HepG2 (cell line): Measurements from ENCODE around the gene SFR1. TPM values are rescaled to one million over a fixed set of nuclear protein-coding genes. Genes with fewer than 3 reads are reported as not detected.

Experiments
- ATF2 ChIP-seq: sonication (generic); formaldehyde crosslinking; IDR thresholded peaks from 2 replicates; pipeline ENCODE4 v1.4.0; 2020; ENCODE audit warnings: missing genetic modification reagents
- CEBPG ChIP-seq: IDR thresholded peaks from 2 replicates; pipeline ENCODE4 v1.6.1; 2016
- CREB1 ChIP-seq, 2 experiments: fragments of 450-650 bp in 1 of 2; IDR thresholded peaks; 2 replicates each; pipeline ENCODE4 v1.6.1; 2016 to 2017; ENCODE audit warnings: control low read depth in 1 of 2, mild to moderate bottlenecking in 1 of 2, missing compliant biosample characterization in 1 of 2, missing genetic modification characterization in 1 of 2
- MXD1 ChIP-seq: sonication (generic); formaldehyde crosslinking; IDR thresholded peaks from 2 replicates; pipeline ENCODE4 v1.4.0; 2020; ENCODE audit warnings: mild to moderate bottlenecking, missing genetic modification reagents
- NR2C2 ChIP-seq: sonication (generic); formaldehyde crosslinking; IDR thresholded peaks from 2 replicates; pipeline ENCODE4 v1.4.0; 2020; ENCODE audit warnings: missing genetic modification reagents, mild to moderate bottlenecking, moderate library complexity, borderline replicate concordance
- PRDM4 ChIP-seq: sonication (generic); formaldehyde crosslinking; IDR thresholded peaks from 2 replicates; pipeline ENCODE4 v1.9.0; 2021; ENCODE audit warnings: missing genetic modification reagents, borderline replicate concordance
- SATB2 ChIP-seq: sonication (generic); formaldehyde crosslinking; IDR thresholded peaks from 2 replicates; pipeline ENCODE4 v1.5.0; 2020; ENCODE audit warnings: missing genetic modification reagents
- ZBTB44 ChIP-seq: sonication (generic); formaldehyde crosslinking; IDR thresholded peaks from 2 replicates; pipeline ENCODE4 v1.4.0; 2020; ENCODE audit warnings: missing genetic modification reagents
- ZFYVE20 ChIP-seq: sonication (generic); formaldehyde crosslinking; IDR thresholded peaks from 2 replicates; pipeline ENCODE4 v1.8.0; 2023; ENCODE audit warnings: low read depth, mild to moderate bottlenecking, moderate library complexity, missing genetic modification reagents, borderline replicate concordance
- ZNF468 ChIP-seq: sonication (generic); formaldehyde crosslinking; IDR thresholded peaks from 2 replicates; pipeline ENCODE4 v1.8.0; 2022; ENCODE audit warnings: mild to moderate bottlenecking, moderate library complexity, missing genetic modification reagents
- polyA plus RNA-seq, 8 experiments: library from polyadenylated mRNA; depleted of rRNA in 3 of 8; stranded (reverse) in 7 of 8; unstranded in 1 of 8; fragments of >200 nt; fragmentation: Illumina TruSeq in 4 of 8; extraction: Trizol in 4 of 8; gene quantifications; 2 replicates each; pipeline versions ENCODE4 v1.2.1 to v1.2.3, GENCODE V29; 2011 to 2016; ENCODE audit warnings: low read depth in 4 of 8, missing spikeins in 1 of 8, mixed read lengths in 1 of 8; ENCODE audit not compliant: insufficient read depth in 1 of 8
- total RNA-seq, 5 experiments: library from RNA; depleted of rRNA; stranded (reverse); fragments of >200 nt; fragmentation: Illumina TruSeq; extraction: Trizol; gene quantifications; 2 replicates each; pipeline ENCODE4 v1.2.3, GENCODE V29; 2016; ENCODE audit warnings: low read depth in 1 of 5
- TF ChIP-seq, protein P1 (sequence below): IDR thresholded peaks from 2 replicates; pipeline ENCODE4 v1.4.0; 2020; ENCODE audit warnings: mild to moderate bottlenecking, missing genetic modification reagents
- TF ChIP-seq, protein P2 (sequence below): IDR thresholded peaks from 2 replicates; pipeline ENCODE4 v1.6.1; 2016; ENCODE audit warnings: missing genetic modification reagents, missing compliant biosample characterization

The SFR1 gene
- total and polyA plus RNA-seq, 2 of the 13 experiments (the other 11 are each of a cell fraction or from before 2014, with no cell fraction given) = 2.2 to 6.1 TPM

DNA sequence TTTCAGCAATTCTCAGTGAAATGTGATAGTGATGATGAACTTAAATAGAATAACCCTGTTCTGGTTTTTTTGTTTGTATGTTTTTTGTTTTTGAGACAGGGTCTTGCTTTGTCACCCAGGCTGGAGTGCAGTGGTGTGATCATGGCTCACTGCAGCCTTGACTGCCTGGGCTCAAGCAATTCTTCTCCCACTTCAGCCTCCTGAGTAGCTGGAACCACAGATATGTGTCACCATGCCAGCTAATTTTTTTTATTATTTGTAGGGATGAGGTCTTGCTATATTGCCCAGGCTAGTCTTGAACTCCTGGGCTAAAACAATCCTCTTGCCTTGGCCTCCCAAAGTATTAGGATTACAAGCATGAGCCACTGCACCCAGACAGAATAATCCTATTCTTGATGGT lies 22.0 kb upstream of the SFR1 start (continued):
- TF ChIP-seq, protein P1, sequence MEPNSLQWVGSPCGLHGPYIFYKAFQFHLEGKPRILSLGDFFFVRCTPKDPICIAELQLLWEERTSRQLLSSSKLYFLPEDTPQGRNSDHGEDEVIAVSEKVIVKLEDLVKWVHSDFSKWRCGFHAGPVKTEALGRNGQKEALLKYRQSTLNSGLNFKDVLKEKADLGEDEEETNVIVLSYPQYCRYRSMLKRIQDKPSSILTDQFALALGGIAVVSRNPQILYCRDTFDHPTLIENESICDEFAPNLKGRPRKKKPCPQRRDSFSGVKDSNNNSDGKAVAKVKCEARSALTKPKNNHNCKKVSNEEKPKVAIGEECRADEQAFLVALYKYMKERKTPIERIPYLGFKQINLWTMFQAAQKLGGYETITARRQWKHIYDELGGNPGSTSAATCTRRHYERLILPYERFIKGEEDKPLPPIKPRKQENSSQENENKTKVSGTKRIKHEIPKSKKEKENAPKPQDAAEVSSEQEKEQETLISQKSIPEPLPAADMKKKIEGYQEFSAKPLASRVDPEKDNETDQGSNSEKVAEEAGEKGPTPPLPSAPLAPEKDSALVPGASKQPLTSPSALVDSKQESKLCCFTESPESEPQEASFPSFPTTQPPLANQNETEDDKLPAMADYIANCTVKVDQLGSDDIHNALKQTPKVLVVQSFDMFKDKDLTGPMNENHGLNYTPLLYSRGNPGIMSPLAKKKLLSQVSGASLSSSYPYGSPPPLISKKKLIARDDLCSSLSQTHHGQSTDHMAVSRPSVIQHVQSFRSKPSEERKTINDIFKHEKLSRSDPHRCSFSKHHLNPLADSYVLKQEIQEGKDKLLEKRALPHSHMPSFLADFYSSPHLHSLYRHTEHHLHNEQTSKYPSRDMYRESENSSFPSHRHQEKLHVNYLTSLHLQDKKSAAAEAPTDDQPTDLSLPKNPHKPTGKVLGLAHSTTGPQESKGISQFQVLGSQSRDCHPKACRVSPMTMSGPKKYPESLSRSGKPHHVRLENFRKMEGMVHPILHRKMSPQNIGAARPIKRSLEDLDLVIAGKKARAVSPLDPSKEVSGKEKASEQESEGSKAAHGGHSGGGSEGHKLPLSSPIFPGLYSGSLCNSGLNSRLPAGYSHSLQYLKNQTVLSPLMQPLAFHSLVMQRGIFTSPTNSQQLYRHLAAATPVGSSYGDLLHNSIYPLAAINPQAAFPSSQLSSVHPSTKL (CRISPR knock-in tag) = no peak
- TF ChIP-seq MXD1 (CRISPR knock-in tag) (no peak), CREB1 (IDR thresholded peaks at IDR 0.05) (no peak), CREB1 (CRISPR knock-in tag; IDR thresholded peaks at IDR 0.05) (no peak), ATF2 (CRISPR knock-in tag) (no peak), ZBTB44 (no peak), CEBPG (CRISPR knock-in tag) (no peak), NR2C2 (CRISPR knock-in tag) (no peak), SATB2 (no peak), ZNF468 (CRISPR knock-in tag) (no peak), PRDM4 (no peak), ZFYVE20 (CRISPR knock-in tag) (no peak)
- TF ChIP-seq, protein P2, sequence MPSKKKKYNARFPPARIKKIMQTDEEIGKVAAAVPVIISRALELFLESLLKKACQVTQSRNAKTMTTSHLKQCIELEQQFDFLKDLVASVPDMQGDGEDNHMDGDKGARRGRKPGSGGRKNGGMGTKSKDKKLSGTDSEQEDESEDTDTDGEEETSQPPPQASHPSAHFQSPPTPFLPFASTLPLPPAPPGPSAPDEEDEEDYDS (CRISPR knock-in tag) = no peak
- TF ChIP-seq, all 625 proteins: peak for 0
